PC-9 (cell line): ENCODE measurements around the gene SEMA6B. TPM values are rescaled to one million over a fixed set of nuclear protein-coding genes. Genes with fewer than 3 reads are reported as not detected.

ENCODE experiments used
- Bru-seq: library from RNA; stranded (reverse); fragments of 400-500 nt; gene quantifications from one replicate; lab custom pipeline; 2021; lab: Mats Ljungman, UMichigan
- BruChase-seq, 2 experiments: library from RNA; stranded (reverse); fragments of 400-500 nt; gene quantifications; one replicate each; lab custom pipeline; 2021; lab: Mats Ljungman, UMichigan
- BruUV-seq: library from RNA; stranded (reverse); fragments of 400-500 nt; replicated peaks from 2 replicates; lab custom pipeline; 2021; lab: Mats Ljungman, UMichigan
- CTCF ChIA-PET: fragments of 300-600 bp; sonication (Branson Sonifier 250); formaldehyde crosslinking; loops from one replicate; lab custom pipeline; 2022; ENCODE audit warnings: antibody characterized with exemption; lab: Charles Lee
- POLR2A ChIA-PET: fragments of 300-600 bp; sonication (Branson Sonifier 250); formaldehyde crosslinking; loops from one replicate; lab custom pipeline; 2022; ENCODE audit warnings: antibody characterized with exemption; ENCODE audit not compliant: unreplicated experiment; lab: Charles Lee
- DNase-seq, 2 experiments: peaks; one replicate each; pipeline versions ENCODE4 v3.0.0 to v3.0.0-alpha.2; 2015 to 2022; ENCODE audit warnings: mixed read lengths in 1 of 2
- H2AFZ ChIP-seq: fragments of 200-600 bp; sonication (generic); 2 replicates; pipeline ENCODE4 v1.8.1; 2017; ENCODE audit warnings: antibody characterized with exemption
- H3F3A ChIP-seq: fragments of 200-600 bp; sonication (generic); 2 replicates; pipeline ENCODE4 v1.8.1; 2017; ENCODE audit warnings: antibody characterized with exemption, mild to moderate bottlenecking, low read depth; ENCODE audit not compliant: insufficient read depth
- H3K27ac ChIP-seq: fragments of 200-600 bp; sonication (generic); 2 replicates; pipeline ENCODE4 v1.6.1; 2016; ENCODE audit warnings: mixed run types
- H3K27me3 ChIP-seq: fragments of 200-600 bp; sonication (generic); 2 replicates; pipeline ENCODE4 v1.6.1; 2016; ENCODE audit warnings: low read depth, mixed run types; ENCODE audit not compliant: insufficient read depth
- H3K36me3 ChIP-seq: fragments of 200-600 bp; sonication (generic); 2 replicates; pipeline ENCODE4 v1.6.1; 2016; ENCODE audit warnings: low read depth, mixed run types
- H3K4me1 ChIP-seq: fragments of 200-600 bp; sonication (generic); replicated peaks from 2 replicates; pipeline ENCODE4 v1.6.1; 2016; ENCODE audit warnings: mixed run types; ENCODE audit not compliant: insufficient read depth
- H3K4me2 ChIP-seq: fragments of 200-600 bp; sonication (generic); 2 replicates; pipeline ENCODE4 v1.6.1; 2017; ENCODE audit warnings: mixed run types
- H3K4me3 ChIP-seq: fragments of 200-600 bp; sonication (generic); 2 replicates; pipeline ENCODE4 v1.6.1; 2016; ENCODE audit warnings: mixed run types
- H3K79me2 ChIP-seq: fragments of 200-600 bp; sonication (generic); 2 replicates; pipeline ENCODE4 v1.6.1; 2017; ENCODE audit warnings: low read depth, mixed run types
- H3K9me2 ChIP-seq: fragments of 200-600 bp; sonication (generic); 2 replicates; pipeline ENCODE4 v1.8.1; 2017; ENCODE audit warnings: mild to moderate bottlenecking; ENCODE audit not compliant: insufficient read depth
- H3K9me3 ChIP-seq: fragments of 200-600 bp; sonication (generic); 2 replicates; pipeline ENCODE4 v1.8.1; 2016; ENCODE audit warnings: low read depth; ENCODE audit not compliant: insufficient read depth
- H4K20me1 ChIP-seq: fragments of 200-600 bp; sonication (generic); 2 replicates; pipeline ENCODE4 v1.8.1; 2017; ENCODE audit not compliant: insufficient read depth
- CTCF ChIP-seq: fragments of 200-600 bp; sonication (generic); conservative IDR thresholded peaks from 2 replicates; pipeline ENCODE4 v1.6.1; 2017; ENCODE audit warnings: mixed run types, antibody characterized with exemption, mild to moderate bottlenecking, moderate library complexity
- EZH2 ChIP-seq: fragments of 200-600 bp; sonication (generic); IDR thresholded peaks from 2 replicates; pipeline ENCODE4 v1.8.0; 2017; ENCODE audit warnings: antibody characterized with exemption, low read depth
- intact Hi-C: fragments of 100-400 bp; cut with micrococcal nuclease; formaldehyde crosslinking; loops from one replicate; pipeline ENCODE4 v1.10.0; 2022; ENCODE audit not compliant: unreplicated experiment
- long read RNA-seq: library from polyadenylated mRNA; stranded (forward); transcript quantifications from one replicate; pipeline ENCODE4 v2.0.0, GENCODE V29; 2022
- total RNA-seq: library from RNA; stranded (reverse); gene quantifications from 2 replicates; pipeline ENCODE4 v1.2.3, GENCODE V29; 2021

Gene SEMA6B, protein sequence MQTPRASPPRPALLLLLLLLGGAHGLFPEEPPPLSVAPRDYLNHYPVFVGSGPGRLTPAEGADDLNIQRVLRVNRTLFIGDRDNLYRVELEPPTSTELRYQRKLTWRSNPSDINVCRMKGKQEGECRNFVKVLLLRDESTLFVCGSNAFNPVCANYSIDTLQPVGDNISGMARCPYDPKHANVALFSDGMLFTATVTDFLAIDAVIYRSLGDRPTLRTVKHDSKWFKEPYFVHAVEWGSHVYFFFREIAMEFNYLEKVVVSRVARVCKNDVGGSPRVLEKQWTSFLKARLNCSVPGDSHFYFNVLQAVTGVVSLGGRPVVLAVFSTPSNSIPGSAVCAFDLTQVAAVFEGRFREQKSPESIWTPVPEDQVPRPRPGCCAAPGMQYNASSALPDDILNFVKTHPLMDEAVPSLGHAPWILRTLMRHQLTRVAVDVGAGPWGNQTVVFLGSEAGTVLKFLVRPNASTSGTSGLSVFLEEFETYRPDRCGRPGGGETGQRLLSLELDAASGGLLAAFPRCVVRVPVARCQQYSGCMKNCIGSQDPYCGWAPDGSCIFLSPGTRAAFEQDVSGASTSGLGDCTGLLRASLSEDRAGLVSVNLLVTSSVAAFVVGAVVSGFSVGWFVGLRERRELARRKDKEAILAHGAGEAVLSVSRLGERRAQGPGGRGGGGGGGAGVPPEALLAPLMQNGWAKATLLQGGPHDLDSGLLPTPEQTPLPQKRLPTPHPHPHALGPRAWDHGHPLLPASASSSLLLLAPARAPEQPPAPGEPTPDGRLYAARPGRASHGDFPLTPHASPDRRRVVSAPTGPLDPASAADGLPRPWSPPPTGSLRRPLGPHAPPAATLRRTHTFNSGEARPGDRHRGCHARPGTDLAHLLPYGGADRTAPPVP
- total RNA-seq (3.3 and 5.0 TPM in 2 replicates), Bru-seq, nascent RNA (percentile 23 among the genes with signal in this experiment), BruChase-seq, experiment 1, labeled RNA remaining after a 2-hour chase (percentile 27 among the genes with signal in this experiment), BruChase-seq, experiment 2, labeled RNA remaining after a 6-hour chase (percentile 40 among the genes with signal in this experiment)
- long read RNA-seq: 0 reads

DNA sequence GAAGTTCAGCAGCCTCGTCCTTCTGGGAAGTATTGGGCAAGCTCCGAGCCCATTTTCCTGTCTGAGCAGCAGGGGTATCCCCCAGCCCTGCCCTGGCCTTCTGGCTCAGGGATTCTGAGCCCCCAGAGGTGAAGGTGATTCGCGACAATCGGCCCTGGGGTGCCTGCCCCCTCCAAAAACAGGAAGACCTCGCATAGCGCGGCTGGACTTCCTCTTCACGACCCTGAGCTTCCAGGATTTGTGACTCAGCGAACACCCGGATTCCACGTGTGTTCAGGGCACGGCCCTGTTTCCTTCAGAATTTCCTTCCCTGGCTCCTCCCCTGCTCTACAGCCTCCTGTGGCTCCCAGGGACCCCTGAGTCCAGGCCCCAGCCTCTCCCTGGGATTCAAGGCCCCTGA lies at the start of gene SEMA6B:
Gene SEMA6B (minus strand): TSS at position 116 of the 400 bp plus-strand sequence. CDS start 1,227 bp downstream, outside the sequence.
- Histone ChIP-seq H3K4me3 (no peak within 1 kb of the TSS), H3F3A (peaks cover 3% of the 10 kb centered on the region), H3K27ac (no peak within 1 kb of the TSS), H2AFZ (no peak within 1 kb of the TSS), H3K36me3 (no peaks in the 10 kb centered on the region), H3K9me2 (no peaks in the 10 kb centered on the region), H3K4me1 (no peaks in the 10 kb centered on the region), H3K4me2 (no peak within 1 kb of the TSS), H3K79me2 (no peaks in the 10 kb centered on the region), H4K20me1 (no peaks in the 10 kb centered on the region), H3K27me3 (no peaks in the 10 kb centered on the region), H3K9me3 (no peaks in the 10 kb centered on the region)
- CTCF ChIA-PET: no interaction called here
- no peak for TF ChIP-seq EZH2
- no peak for TF ChIP-seq CTCF
- intact Hi-C loops: no loop called here
- POLR2A ChIA-PET: no interaction called here
- no peak for DNase-seq
- no TSS peak for BruUV-seq

DNA sequence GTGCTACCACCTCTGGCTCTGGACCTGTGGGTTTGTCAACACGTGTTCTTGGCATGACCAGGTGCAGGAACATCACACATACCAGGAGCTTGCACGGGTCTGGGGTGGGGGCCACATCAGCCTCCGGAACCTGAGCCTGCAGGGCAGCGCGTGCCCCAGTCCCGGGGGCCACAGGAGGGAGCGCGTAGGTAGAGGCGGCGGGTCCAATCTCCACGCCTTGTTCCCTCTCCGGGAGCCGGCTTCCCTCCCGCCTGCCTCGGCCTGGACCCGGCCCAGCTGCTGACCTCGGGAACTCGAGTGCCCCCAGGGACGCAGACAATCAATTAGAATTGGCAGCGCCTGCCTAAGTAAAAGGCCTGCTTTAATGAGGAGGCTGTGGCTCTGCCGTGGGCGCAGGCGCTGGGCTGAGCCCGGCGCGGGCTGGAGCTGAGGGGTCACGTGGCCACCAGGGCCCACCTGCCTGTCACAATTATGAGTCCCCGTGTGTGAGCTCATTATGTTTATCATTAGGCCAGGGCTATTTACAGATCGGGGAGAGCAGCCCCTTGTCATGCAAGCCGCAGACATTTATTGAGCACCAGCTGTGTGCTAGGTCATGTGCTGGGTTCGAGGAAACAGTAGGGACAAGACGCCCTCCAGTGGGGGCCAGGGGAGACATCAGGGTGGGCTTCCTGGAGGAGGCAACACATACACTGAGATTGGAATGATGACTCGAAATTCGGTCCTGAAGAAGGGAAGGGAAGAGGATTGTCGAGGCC lies 47.6 kb upstream of the SEMA6B start:
- intact Hi-C loops: no loop called here
- Histone ChIP-seq H4K20me1 (no peaks in the 10 kb centered on the region), H3K9me2 (no peaks in the 10 kb centered on the region), H3K4me2 (no peak overlapping the region), H3K27me3 (no peaks in the 10 kb centered on the region), H3K79me2 (no peaks in the 10 kb centered on the region), H3K27ac (no peak overlapping the region), H3K9me3 (no peaks in the 10 kb centered on the region), H3F3A (no peaks in the 10 kb centered on the region), H3K36me3 (no peaks in the 10 kb centered on the region), H2AFZ (no peak overlapping the region), H3K4me3 (no peak overlapping the region), H3K4me1 (no peaks in the 10 kb centered on the region)
- TF ChIP-seq EZH2 (no peak), CTCF (no peak)
- ChIA-PET POLR2A (no interaction called here), CTCF (no interaction called here)
- no TSS peak for BruUV-seq
- no peak for DNase-seq

GRCh38 chr19:4606181-4606580 lies 46.7 kb upstream of the SEMA6B start:
- Histone ChIP-seq H3K9me3 (no peaks in the 10 kb centered on the region), H3F3A (no peaks in the 10 kb centered on the region), H3K4me1 (no peaks in the 10 kb centered on the region), H3K4me3 (no peak overlapping the region), H3K9me2 (no peaks in the 10 kb centered on the region), H4K20me1 (no peaks in the 10 kb centered on the region), H2AFZ (no peak overlapping the region), H3K4me2 (no peak overlapping the region), H3K79me2 (no peaks in the 10 kb centered on the region), H3K27me3 (no peaks in the 10 kb centered on the region), H3K36me3 (no peaks in the 10 kb centered on the region), H3K27ac (no peak overlapping the region)
- BruUV-seq: no TSS peak
- intact Hi-C loops: no loop called here
- DNase-seq: no peak
- ChIA-PET POLR2A (no interaction called here), CTCF (no interaction called here)
- TF ChIP-seq CTCF: no peak
- no peak for TF ChIP-seq EZH2
